ENCODE measurements around the gene CCDC178.

Gene CCDC178

DNA sequence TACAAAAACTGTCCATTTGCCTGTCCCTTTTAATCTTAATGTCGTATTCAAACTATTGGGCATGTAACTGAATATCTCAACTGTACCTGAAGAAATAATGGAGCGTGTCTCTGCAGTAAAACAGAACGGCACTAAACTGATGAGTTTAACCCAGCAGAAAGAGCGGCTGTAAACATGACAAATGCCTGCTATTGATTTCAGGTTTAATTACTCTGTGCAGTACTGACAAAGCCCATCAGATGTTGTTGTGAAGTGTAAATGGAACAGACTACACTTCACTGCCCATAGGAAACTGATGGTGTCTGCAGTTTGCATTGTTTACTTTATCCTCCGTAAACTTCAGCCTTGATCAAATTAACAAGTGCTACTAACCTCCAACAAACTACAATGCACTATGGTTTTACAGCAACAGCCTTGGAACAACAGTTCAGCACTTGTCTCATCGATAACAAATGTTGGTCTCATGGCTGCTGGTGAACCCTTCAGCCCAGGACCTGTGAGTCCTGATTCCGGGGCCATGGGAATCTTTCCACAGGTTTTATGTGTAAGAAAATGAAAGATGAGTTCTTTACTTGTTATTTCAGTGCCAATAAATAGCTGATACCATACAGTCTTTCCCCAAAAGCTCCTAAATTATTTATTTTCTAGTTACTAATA is 316.5 kb downstream of the CCDC178 start:
- DNase-seq (ENCODE audit: low read depth), result no peak

DNA sequence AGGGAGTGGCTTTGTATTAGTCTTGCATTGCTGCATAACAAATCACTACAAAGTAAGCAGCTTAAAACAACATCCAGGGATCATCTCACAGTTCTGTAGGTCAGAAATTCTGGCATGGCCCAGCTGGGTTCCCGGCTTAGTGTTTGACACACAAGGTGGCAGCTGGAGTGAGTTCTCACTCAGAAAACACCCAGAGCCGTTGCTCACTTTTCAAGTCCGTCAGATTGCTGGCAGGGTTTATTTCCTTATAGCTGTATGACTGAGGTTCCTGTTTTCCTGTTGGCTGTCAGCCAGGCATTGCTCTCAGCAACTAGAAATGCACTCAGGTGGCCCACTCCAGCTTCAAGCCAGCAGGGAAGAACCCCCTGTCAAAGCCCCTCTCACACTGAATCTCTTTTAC is 324.1 kb downstream of the CCDC178 start:
- no peak for DNase-seq (ENCODE audit: low read depth)

DNA sequence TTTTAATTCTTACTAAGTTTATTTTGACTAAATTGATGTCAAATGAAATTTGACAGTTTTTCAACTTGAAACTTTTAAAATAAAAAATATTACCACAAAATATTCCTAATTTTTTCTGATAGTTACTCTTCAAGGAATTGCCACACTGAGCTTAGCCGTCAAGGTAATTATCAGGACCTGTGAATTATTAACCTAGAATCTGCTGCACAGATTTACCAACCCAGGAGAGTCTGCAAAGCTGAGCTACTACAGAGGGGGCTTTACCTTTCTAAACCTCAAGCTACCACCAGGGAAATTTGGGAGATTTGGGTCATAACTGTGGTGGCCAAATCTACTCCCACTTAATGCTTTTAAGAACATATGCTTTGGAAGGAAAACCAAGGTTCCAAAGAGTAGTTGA is 324.6 kb downstream of the CCDC178 start:
- no peak for DNase-seq (ENCODE audit: low read depth)

DNA sequence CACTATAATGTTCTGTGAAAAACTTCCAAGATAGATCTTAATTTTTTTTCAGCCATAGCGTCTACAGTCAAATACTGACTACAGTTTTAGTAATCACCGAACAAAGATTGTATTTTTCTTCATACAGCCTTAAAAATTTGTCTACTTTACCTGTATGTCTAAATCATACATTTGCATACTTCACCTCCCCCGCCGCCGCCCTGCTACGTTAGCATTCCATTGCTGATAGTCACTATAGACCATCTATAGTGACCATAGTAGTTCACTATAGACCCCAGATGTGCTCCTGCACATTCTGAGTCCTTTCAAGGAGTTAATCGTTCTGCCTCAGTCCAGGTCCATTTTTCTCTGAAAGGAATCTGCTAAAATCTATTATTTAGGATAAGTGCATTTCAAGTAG is 325.0 kb downstream of the CCDC178 start:
- DNase-seq (ENCODE audit: low read depth), result no peak

DNA sequence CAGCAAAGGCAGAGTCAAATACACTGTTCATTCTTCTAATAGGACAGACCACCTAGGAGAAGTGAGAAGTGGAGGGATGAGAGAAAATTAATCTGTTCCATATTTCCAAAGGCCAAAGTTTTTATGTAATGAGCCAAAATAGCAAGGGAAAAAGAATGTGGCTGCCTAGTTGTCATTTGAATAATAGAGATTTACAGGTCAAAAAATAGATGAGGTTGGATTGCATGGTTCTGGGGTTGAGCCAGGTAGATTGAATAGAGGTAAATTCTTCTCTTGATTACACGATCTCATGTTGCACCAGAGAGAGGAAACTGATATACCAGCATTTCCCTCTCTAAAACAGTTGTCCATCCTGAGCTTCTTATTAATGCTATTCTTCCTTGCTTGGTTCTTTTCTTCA is 325.8 kb downstream of the CCDC178 start:
- no peak for DNase-seq (ENCODE audit: low read depth)

DNA sequence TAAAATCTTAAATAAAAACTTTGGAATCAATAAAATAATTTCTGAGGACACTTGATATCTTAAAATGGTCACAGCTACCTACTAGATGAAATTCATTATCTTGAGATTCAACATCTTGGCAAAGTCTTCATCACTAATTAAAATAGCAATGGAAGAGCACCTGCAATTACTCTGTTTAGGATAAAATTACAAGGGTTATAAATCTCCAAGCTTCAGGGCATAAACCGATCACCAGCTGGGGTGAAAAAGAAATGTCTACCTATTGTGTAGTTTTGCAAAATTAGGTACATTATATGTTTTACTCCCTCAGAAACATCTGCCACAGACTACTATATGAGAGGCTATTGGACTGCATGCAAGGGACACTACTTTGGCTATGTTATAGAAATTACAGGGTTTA is 327.1 kb downstream of the CCDC178 start:
- DNase-seq (ENCODE audit: low read depth), result no peak

DNA sequence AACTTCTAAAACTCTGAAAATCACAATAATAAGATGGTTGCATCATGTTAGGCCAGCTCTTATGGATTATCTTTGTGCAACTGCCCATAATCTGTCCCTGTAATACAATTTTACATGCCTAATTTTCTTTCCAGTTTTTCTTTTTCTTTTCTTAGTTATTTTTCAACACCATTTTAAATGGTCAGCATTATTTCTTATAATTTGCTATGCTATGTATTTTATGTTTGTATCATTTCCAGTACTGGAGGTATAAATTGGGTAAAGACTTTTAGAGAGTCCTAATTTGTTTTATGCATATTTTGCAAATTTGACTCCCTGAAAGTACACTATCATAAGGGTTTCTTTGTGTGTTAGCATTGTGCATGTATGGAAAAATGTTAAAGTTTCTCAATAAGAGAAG is 333.0 kb downstream of the CCDC178 start:
- no peak for DNase-seq (ENCODE audit: low read depth)

DNA sequence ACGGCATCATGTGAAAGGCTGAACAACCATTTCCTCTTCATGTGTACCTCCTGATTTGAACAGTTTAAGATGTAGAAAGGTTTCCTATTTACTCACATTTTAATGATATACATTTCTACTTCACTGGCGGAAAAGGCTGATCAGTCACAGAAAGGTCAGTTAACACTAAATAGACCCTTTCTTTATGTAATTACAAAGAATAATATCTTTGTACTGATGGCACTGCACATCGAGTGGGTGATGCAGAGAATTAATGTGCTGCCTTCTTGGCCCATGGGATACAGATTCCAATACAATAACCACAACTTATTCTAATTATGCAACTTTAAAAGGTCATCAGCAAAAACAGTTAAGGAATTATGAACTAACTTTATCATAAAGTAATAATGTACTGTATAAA is 339.2 kb downstream of the CCDC178 start:
- no peak for DNase-seq (ENCODE audit: low read depth)

DNA sequence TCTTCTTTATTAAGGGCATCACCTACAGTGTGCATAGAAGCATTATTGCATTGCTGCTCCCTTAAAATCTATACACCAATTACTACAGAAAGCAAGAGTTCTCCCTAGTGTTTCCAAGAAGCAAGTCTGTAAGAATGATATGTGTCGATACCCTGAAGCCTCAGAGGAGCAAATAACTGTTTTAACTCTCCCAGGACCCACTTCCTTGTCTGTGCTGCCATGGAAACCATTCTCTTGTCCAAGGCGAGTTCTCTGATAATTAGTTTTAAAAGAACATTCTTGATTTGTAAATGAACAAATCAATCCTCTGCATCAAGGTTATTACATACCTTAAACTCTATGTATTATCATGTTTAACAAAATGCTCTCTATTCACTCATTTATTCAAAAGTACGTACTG is 340.9 kb downstream of the CCDC178 start:
- no peak for DNase-seq (ENCODE audit: low read depth)

DNA sequence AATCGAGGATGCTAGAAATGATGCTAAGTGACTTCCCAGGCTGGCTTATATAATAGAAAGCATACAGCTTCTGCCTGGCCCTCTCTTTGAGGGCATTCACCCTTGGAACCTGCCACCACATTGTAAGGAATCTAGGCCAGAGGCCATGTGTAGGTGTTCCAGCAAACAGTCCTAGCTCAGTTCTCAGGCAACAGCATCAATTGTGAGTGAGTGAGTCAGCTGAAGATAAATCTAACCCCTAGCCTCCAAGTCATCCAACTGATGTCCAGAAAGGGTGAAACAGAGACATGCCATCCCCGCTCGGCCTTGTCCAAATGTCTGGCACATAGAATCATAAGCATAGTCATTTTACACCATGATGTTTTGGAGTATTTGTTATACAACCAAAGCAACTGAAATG is 343.4 kb downstream of the CCDC178 start:
- no peak for DNase-seq (ENCODE audit: low read depth)

DNA sequence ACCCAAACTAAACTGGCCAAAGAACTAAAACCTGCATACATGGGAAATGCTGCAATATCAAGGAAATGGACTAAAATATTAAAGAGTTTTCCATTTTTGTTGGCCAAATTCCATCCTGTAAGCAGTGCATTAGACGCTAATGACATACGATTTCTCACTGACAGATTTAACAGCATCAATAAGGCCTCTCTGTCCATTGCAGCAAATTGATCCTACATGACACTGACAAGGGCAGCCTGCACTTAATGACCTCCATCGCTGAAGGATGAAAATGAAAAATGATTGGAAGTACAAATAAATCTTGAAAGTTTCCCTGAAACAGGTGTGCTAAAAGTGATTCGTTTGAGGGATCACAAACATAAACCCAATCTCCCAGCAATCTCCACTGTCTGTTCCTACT is 350.1 kb downstream of the CCDC178 start:
- no peak for DNase-seq (ENCODE audit: low read depth)

DNA sequence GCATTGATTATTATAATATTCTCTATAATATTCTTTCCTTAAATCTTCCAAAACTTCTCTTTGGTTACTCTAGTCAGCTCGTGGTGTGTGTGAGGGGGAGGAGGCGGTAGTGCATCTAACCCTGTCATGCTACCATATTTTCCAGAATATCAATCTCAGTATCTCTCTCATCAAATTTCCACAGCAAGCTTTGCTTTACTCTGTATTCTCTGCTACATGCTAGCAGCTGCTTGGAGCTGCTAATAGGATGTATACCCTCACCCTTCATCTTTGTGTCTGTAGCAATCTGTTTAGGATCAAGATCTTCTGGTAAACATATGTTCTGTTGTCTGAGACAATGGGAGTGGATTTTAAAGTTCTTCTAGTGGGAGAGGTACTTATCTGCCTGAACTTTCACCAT is 363.9 kb downstream of the CCDC178 start:
- no peak for DNase-seq (ENCODE audit: low read depth)

DNA sequence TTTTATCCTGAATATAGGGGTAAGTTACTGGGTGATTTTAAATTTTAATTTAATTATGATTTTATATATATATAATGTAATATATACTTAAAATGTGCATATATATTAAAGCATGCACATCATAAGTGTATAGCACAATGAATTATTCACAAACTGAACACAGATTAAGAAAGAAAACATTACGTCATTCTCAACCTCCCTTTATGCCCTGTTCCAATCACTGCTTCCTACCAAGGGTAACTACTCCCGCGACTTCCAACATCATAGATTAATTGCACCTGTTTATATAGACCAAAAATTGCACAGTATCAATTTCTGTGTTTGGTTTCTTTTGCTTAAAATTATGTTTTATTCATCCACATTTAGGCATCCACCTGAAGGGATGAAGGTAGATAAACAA is 366.4 kb downstream of the CCDC178 start:
- DNase-seq (ENCODE audit: low read depth), result no peak

DNA sequence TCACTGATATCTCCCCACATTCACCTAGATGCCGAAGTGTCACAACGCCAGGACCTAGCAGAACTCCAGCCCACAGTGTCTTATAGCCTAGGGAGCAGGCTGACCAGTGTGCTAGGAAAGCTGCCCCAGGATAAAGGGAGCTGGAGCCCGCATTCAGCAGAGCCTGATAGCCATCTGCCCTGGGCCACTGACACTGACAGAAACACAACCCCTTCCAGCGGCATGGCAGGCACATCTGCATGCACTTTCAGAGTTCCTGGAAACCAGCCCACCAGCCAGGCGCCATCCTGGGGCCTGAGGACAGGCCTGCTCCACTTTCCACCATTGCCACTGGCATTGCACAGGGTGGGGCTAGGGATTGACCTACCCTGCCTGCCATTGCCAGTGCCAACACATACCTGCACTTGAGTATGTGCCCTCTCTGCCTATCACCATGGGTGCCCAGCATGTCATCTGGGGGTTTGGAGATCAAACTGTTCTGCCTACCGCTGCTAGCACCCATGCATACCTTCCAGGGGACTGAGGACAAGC is 377.6 kb downstream of the CCDC178 start:
- no peak for DNase-seq (ENCODE audit: low read depth)

DNA sequence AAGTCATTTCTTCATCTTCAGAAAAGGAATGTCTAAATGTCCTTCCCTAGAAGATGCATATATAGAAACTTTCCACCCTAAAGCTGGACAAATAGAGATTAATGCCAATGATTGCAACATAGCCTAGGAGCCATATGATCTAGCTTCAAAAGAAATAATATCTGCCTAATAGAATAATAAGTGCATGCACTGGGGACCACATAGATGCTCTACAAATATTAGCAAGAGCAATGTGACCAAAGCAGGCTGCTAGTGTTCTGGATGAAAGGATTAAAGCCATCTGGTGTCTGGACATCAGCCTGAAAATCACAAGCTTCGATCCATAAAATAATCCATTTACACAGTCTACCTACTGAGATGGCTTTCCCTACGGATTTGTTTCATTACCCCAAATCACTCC is 387.6 kb downstream of the CCDC178 start:
- no peak for DNase-seq (ENCODE audit: low read depth)

DNA sequence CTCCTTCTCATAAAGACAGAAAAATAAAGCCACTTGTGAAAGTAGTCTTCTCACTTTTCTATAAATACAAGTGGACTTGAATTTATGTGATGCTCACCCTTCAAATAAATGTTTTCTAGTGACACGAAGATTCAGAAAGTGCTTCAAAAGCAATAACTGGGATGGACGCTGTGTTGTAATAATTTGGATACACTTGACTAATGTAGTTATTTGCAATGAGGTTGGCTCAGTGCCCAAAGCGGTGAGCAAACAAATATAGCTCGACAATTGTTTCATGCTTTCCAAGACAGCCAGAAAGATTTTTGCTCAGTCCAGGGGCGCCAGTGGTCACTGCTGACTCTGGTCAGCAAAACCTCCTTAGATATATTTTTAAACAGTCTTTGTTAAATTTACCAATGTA is 389.1 kb downstream of the CCDC178 start:
- no peak for DNase-seq (ENCODE audit: low read depth)

DNA sequence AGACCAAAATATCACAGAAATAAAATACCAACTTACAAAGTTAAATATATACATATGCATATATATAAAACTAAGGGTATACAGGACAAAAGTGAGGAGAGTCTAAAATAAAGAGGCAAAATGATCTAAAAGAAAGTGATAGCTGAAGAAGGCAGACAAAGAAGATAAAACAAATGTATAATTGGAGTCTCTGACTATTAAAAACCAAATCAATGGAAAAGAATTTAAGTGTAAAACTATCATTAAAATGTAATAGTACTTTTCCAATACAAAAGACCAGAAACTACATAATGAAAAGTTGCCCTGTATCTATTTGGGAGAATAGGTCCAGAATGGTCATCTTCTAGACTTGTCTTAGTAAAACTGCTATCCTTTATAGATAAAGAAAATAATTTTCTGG is 400.3 kb downstream of the CCDC178 start:
- no peak for DNase-seq (ENCODE audit: low read depth)

DNA sequence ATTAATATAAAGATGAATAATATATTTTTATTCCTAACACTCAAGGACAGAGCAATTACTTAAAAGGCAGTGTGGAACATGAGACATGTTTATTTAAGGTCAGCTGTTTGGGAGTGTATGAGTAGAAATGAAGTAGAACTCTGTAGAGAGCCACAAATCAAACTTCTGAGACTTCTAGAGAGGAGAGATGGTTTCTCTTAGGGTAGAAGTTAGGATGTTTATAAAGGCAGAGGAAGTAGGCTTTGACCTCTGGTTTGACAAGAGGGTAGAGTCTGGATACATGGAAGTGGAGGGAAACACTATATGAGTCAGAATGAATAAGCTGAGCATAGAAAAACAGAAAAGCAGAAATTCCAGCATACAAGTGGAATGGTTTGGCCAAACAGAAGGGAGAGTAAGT is 405.6 kb downstream of the CCDC178 start:
- no peak for DNase-seq (ENCODE audit: low read depth)

DNA sequence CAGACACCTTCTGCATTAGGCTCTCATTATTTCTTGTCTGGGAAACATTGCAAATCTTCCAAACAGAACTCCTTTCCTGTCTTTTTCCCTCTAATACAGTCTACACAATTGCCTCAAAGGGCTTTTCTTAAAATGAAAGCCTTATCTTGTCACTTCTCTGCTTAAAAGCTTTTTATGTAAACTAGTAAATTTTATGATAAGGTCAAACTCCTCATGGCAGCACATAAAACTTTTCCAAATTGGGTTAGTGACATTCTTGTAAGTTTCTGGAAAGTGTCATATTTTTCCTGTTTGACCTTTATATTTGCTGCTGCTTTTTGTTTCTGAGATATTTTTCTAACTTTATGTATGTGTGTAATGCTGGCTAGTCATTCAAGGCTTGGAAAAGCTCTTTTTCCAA is 406.3 kb downstream of the CCDC178 start:
- no peak for DNase-seq (ENCODE audit: low read depth)

DNA sequence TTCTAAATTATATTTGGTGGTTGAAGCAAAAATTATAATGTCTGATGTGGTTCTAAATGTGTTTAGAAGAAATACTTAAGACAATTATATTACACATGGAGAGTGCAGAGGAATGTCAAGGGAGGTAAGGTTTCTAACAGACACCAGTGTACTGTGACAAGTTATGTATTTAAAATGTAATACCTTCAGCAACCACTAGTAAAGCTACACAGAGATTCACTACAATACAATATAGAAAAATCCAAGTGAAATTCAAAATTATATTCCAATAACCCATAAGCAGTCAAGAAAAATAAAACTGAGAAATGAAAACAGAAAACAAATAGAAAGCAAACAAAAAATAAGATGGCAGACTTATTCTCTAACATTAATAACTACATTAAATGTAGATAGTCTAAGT is 418.2 kb downstream of the CCDC178 start:
- DNase-seq (ENCODE audit: low read depth), result no peak

DNA sequence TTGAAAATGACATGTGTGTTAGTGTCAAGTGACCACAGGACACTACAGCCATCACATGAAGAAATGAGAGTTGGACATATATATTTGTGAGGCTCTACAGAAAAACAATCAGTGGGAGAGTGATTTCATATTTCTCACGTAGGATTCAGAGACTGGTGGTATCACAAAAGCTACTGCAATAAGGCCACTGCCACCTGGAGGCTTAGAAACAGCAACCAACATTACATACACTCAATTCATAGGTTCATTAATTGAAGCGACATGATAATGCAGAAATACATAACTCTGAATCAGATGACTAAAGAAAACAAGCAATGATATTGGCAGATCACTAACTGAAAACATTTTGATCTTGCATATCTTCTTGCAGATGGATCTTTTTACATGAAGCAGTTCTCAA is 419.6 kb downstream of the CCDC178 start:
- no peak for DNase-seq (ENCODE audit: low read depth)

DNA sequence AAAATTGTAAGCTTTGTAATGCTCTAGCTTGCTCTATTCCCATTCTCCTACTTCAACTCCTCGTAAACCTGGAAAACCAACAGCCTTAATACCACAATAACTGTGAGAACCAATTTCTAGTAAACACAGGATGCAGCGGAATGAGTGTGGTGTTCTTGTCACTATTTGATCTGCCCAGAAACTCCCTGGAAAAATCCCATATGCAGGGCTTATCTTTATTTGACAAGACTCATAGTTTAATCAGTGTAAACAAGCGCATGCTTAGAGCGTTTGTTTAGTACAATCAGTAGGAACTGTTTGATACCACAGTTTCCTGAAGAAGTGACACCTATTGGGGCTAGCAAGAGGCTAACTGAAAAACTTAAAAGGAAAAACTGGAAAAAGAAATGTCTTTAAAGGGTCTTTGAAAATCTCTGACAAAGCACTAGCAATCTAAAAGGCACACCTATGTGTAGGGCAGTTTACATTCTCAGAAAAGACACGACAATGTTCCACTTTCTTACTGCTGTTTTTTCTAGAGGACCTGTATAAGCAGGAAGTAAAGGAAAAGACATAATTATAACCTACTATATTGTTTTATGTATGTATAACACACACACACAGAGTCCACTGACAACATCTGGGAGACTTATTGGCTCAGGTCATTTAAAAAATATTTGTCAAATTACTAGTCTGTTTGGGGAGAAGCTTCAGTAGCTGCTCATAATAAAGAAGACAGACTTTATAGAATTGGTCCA is 426.3 kb downstream of the CCDC178 start:
- no peak for DNase-seq (ENCODE audit: low read depth)

DNA sequence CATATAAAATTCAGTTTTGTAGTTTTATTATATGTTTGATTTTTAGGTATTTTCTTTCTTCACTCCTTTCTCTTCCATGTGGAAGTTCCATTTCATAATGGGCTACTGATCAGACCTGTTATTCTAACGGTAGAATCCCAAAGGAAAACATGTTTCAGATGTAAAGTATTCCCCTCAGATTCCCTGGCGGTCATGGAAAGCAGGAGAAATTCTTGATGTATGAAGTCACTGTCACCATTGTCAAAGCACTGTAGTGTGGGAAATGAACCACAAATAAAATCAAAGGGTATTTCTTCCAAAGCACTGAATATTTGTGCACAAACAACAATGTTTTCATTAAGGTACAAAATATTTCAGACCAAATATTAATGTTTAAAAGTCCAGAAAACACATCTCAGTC is 430.4 kb downstream of the CCDC178 start:
- DNase-seq (ENCODE audit: low read depth), result no peak

DNA sequence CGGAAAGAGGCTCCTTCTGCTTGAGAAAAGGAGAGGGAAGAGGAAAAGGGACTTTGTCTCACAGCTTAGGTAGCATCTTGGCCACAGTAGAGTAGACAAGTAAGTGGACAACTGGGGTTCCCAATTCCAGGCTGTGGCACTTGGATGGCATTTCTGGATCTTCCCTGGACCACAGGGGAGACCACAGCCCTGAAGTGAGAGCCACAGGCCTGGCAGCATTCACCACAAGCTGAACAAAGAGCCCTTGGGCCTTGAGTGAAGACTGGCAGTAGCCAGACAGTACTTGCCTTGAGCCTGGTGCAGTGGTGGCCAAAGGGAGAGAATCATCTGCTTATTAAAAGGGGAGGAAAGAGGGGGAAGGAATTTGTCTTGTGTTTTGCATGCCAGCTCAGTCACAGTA is 441.6 kb downstream of the CCDC178 start:
- DNase-seq (ENCODE audit: low read depth), result no peak
